ENCODE data around the gene THSD7A. TPM values are rescaled to one million over a fixed set of nuclear protein-coding genes. Genes with fewer than 3 reads are reported as not detected.

The THSD7A gene
- total RNA-seq, 2 donors from 2014 or later = 1.6 to 6.1 TPM

GRCh38 chr7:11727864-11728263, 104.1 kb downstream of the THSD7A start:
- no peaks in the 10 kb centered on the region for H3K9me3 ChIP-seq
- H3K4me1 ChIP-seq (ENCODE audit: control insufficient read depth in 1 of 2, low read depth in 2 of 2) = no peaks in the 10 kb centered on the region
- TF ChIP-seq, protein P1, sequence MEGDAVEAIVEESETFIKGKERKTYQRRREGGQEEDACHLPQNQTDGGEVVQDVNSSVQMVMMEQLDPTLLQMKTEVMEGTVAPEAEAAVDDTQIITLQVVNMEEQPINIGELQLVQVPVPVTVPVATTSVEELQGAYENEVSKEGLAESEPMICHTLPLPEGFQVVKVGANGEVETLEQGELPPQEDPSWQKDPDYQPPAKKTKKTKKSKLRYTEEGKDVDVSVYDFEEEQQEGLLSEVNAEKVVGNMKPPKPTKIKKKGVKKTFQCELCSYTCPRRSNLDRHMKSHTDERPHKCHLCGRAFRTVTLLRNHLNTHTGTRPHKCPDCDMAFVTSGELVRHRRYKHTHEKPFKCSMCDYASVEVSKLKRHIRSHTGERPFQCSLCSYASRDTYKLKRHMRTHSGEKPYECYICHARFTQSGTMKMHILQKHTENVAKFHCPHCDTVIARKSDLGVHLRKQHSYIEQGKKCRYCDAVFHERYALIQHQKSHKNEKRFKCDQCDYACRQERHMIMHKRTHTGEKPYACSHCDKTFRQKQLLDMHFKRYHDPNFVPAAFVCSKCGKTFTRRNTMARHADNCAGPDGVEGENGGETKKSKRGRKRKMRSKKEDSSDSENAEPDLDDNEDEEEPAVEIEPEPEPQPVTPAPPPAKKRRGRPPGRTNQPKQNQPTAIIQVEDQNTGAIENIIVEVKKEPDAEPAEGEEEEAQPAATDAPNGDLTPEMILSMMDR (IDR thresholded peaks at IDR 0.05) = no peak
- DNase-seq (ENCODE audit: low spot score) (no peak), ATAC-seq (ENCODE audit: insufficient number of reproducible peaks, low FRiP score, low read depth) (no peak)
- H3K27me3 ChIP-seq (replicated peaks; ENCODE audit: insufficient read depth) = no peaks in the 10 kb centered on the region
- no peak overlapping the region for H3K4me3 ChIP-seq
- no peaks in the 10 kb centered on the region for H3K36me3 ChIP-seq
- no peak overlapping the region for H3K27ac ChIP-seq

GRCh38 chr7:11726794-11727155, 105.2 kb downstream of the THSD7A start:
- ATAC-seq (ENCODE audit: insufficient number of reproducible peaks, low FRiP score, low read depth) (no peak), DNase-seq (ENCODE audit: low spot score) (no peak)
- Histone ChIP-seq H3K27ac (no peak overlapping the region), H3K4me1 (ENCODE audit: control insufficient read depth in 1 of 2, low read depth in 2 of 2) (no peaks in the 10 kb centered on the region), H3K4me3 (no peak overlapping the region), H3K9me3 (no peaks in the 10 kb centered on the region), H3K27me3 (replicated peaks; ENCODE audit: insufficient read depth) (no peaks in the 10 kb centered on the region), H3K36me3 (no peaks in the 10 kb centered on the region)
- TF ChIP-seq, protein P1 (IDR thresholded peaks at IDR 0.05) = no peak

DNA sequence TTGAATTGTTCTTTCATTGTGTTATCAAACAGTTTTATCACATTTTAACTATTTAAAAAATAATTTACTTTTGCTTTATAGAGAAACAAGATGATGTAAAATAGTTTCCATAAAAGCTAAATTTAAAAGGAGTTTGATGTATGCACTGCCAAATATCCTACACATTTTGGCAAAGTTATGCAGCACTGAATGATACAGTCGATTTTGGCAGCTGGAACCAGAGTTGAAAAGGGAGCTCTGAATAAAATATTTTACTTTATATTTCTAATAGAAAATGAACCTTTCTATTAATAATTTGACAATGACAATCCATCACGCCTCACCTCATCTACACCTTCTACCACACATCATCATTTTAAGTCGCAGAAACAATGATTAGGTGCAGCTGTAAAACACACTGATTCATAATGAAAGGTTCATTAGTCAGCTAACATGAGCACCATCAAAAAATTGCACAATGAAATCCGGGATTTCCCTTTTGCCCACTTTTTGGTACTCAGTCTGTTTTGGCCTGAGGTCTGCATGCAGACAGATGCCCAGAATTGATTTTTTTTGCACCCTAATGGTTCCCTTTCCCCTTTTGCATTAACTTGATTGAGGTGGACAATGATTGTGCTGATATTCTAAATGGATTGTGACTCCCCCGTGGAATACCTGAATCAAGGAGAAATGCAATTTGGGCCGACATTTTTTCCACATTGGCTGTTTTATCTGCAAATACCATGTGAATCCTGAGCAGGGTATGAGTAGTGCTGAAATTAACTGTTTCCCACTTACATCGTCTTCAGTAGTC, 105.8 kb downstream of the THSD7A start:
- Histone ChIP-seq H3K4me3 (no peak overlapping the region), H3K27ac (no peak overlapping the region), H3K9me3 (no peaks in the 10 kb centered on the region), H3K36me3 (no peaks in the 10 kb centered on the region), H3K4me1 (ENCODE audit: control insufficient read depth in 1 of 2, low read depth in 2 of 2) (no peaks in the 10 kb centered on the region), H3K27me3 (replicated peaks; ENCODE audit: insufficient read depth) (no peaks in the 10 kb centered on the region)
- ATAC-seq (ENCODE audit: insufficient number of reproducible peaks, low FRiP score, low read depth) = no peak
- TF ChIP-seq, protein P1 (IDR thresholded peaks at IDR 0.05) = no peak
- DNase-seq (ENCODE audit: low spot score) = no peak

DNA sequence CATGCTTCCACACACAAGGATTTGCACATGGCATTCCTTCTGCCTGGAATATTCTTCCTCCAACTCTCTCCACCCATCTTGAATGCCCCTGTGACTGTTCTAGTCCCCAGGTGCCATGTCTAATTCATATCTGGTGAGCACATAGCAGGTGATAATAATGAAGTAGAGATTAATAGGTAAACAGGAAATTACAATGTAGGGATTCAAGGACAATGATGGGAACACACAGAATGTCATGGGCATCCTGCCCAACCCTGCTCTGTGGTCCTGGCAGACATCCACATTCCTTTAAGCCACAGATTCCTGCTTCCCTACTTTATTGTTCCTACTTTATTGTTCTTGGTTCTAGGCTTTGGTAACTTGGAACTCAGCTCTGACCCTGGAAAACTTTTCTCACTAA, 115.8 kb downstream of the THSD7A start:
- no peak overlapping the region for H3K27ac ChIP-seq
- no peaks in the 10 kb centered on the region for H3K27me3 ChIP-seq (replicated peaks; ENCODE audit: insufficient read depth)
- ATAC-seq (ENCODE audit: insufficient number of reproducible peaks, low FRiP score, low read depth) = no peak
- no peak overlapping the region for H3K4me3 ChIP-seq
- H3K4me1 ChIP-seq (ENCODE audit: control insufficient read depth in 1 of 2, low read depth in 2 of 2) = no peaks in the 10 kb centered on the region
- TF ChIP-seq, protein P1 (IDR thresholded peaks at IDR 0.05) = no peak
- no peaks in the 10 kb centered on the region for H3K9me3 ChIP-seq
- H3K36me3 ChIP-seq = no peaks in the 10 kb centered on the region
- no peak for DNase-seq (ENCODE audit: low spot score)

- Histone ChIP-seq H3K4me1 (ENCODE audit: control insufficient read depth in 1 of 2, low read depth in 2 of 2) (no peaks in the 10 kb centered on the region), H3K9me3 (no peaks in the 10 kb centered on the region), H3K27me3 (replicated peaks; ENCODE audit: insufficient read depth) (no peaks in the 10 kb centered on the region), H3K36me3 (no peaks in the 10 kb centered on the region), H3K4me3 (no peak overlapping the region), H3K27ac (no peak overlapping the region)
- TF ChIP-seq, protein P1 (IDR thresholded peaks at IDR 0.05) = no peak
- ATAC-seq (ENCODE audit: insufficient number of reproducible peaks, low FRiP score, low read depth) (no peak), DNase-seq (ENCODE audit: low spot score) (no peak)
Measured at GRCh38 chr7:11714676-11715075, 117.3 kb downstream of the THSD7A start.

Data from thoracic aorta (tissue), 2 donors.